GM10248 (cell line): ENCODE measurements around the gene SRMS.
"Not testable (repeated sequence)": the region's sequence is repeated elsewhere in the genome, so short reads cannot be mapped to it uniquely, and the experiment has no call there.

Experiments
- CTCF ChIA-PET: fragments of 300-600 bp; sonication (Branson Sonifier 250); formaldehyde crosslinking; extraction: SDS; loops from one replicate; lab custom pipeline; 2021; ENCODE audit warnings: antibody characterized with exemption; lab: Yijun Ruan, JAX
- POLR2A ChIA-PET: fragments of 350-650 bp; sonication (Branson Sonifier 250); formaldehyde crosslinking; extraction: SDS; loops from one replicate; lab custom pipeline; 2020; ENCODE audit warnings: antibody characterized with exemption; lab: Yijun Ruan, JAX
- DNase-seq: peaks from one replicate; pipeline ENCODE4 v3.0.0; 2012; ENCODE audit errors: extremely low spot score
- CTCF ChIP-seq: IDR thresholded peaks from 2 replicates; pipeline ENCODE4 v1.5.1; 2012; ENCODE audit warnings: mild to moderate bottlenecking, low read depth; ENCODE audit errors: extremely low read depth, missing control alignments, control extremely low read depth

Gene SRMS

GRCh38 chr20:63517376-63518309 is 29.9 kb downstream of the SRMS start:
- POLR2A ChIA-PET = no interaction called here

GRCh38 chr20:63514520-63514919 is 33.0 kb downstream of the SRMS start:
- CTCF ChIA-PET, POLR2A ChIA-PET, DNase-seq: not testable (repeated sequence)

More at GRCh38 chr20:63517376-63518309, 29.9 kb downstream of the SRMS start:
- TF ChIP-seq CTCF = no peak
- no peak for DNase-seq
- CTCF ChIA-PET = interaction anchor here (1.5 kb wide), 1 partner anchor 22 kb away, joined by 4 read pairs; no protein-coding TSS in a partner anchor

GRCh38 chr20:63513207-63513606 is 34.3 kb downstream of the SRMS start:
- ChIA-PET CTCF (no interaction called here), POLR2A (no interaction called here)
- no peak for TF ChIP-seq CTCF
- no peak for DNase-seq

DNA sequence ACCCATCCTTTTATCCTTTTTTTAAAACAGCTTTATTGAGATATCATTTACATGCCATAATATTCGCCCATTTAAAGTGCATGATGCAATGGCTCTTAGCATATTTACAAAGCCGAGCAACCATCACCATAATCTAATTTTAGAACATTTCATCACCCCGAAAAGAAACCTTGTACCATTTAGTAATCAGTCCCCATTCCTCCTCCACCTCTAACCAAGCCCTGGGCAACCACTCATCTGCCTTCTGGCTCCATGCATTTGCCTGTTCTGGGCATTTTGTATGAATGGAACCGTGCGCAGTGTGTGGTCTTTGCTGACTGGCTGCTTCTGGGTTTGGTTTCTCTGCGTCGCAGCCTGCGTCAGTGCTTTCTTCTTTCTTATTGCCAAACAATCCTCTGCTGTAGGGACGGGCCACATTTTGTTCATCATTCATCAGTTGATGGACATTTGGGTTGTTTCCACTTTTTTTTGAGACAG is 38.4 kb downstream of the SRMS start:
- ChIA-PET POLR2A (no interaction called here), CTCF (interaction anchor here (1.5 kb wide), 1 partner anchor 13 kb away, joined by 5 read pairs; no protein-coding TSS in a partner anchor)
- no peak for TF ChIP-seq CTCF
- DNase-seq = no peak

DNA sequence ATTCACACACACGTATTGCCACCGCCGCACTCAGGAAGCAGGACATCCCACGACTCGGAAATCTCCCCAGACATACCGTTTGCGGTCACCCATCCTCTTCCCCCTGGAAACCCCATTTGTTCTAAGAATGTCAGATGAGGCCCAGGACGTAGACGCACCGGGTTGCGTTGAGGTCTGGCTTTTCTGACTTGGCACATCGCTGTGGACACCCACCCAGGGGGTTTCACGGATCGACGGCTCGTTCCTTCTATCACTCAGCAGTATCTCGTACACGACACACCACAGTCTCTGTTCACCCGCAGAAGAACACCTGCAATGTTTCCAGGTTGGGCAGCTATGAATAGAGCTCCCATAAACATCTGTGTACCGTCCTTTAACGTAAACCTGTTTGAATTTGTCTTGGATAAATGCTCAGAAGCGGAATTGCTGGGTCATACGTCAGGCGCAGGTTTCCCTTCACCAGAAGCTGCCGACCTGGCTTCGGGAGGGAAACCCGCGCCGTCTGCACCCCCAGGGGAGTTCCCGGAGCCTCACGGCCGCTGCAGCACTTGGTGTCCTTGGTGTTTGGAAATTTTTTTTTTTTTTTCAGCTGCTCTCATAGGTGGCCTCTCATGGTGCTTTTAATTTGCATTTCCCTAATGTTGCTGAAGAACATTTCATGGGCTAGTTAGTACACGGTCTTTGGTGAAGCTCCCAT is 39.3 kb downstream of the SRMS start:
- POLR2A ChIA-PET = no interaction called here
- no peak for TF ChIP-seq CTCF
- CTCF ChIA-PET = interaction anchor here (1.5 kb wide), 1 partner anchor 12 kb away, joined by 5 read pairs; no protein-coding TSS in a partner anchor
- no peak for DNase-seq

GRCh38 chr20:63507083-63507743 is 40.3 kb downstream of the SRMS start:
- CTCF ChIA-PET = no interaction called here
- TF ChIP-seq CTCF = no peak
- DNase-seq = no peak
- POLR2A ChIA-PET = no interaction called here
